Osteocyte (in vitro differentiated cells): Measurements from ENCODE around the gene RIMBP2. TPM values are rescaled to one million over a fixed set of nuclear protein-coding genes. Genes with fewer than 3 reads are reported as not detected.

ENCODE experiments used
- DNase-seq: peaks from one replicate; pipeline ENCODE4 v3.0.0; 2021; ENCODE audit warnings: mixed read lengths; ENCODE audit not compliant: unreplicated experiment; ENCODE audit errors: extremely low spot score
- H3K27ac Mint-ChIP-seq: one replicate; pipeline ENCODE4 v1.8.0; 2021; ENCODE audit warnings: mild to moderate bottlenecking, mixed read lengths; ENCODE audit not compliant: unreplicated experiment
- H3K27me3 Mint-ChIP-seq: one replicate; pipeline ENCODE4 v1.8.0; 2021; ENCODE audit warnings: mixed read lengths; ENCODE audit not compliant: unreplicated experiment
- H3K36me3 Mint-ChIP-seq: one replicate; pipeline ENCODE4 v1.8.0; 2021; ENCODE audit warnings: mixed read lengths; ENCODE audit not compliant: unreplicated experiment
- H3K4me1 Mint-ChIP-seq: one replicate; pipeline ENCODE4 v1.8.0; 2021; ENCODE audit warnings: mixed read lengths; ENCODE audit not compliant: unreplicated experiment
- H3K4me3 Mint-ChIP-seq: one replicate; pipeline ENCODE4 v1.8.0; 2021; ENCODE audit warnings: mild to moderate bottlenecking, moderate library complexity, mixed read lengths; ENCODE audit not compliant: unreplicated experiment
- H3K9me3 Mint-ChIP-seq: one replicate; pipeline ENCODE4 v1.8.0; 2021; ENCODE audit warnings: mixed read lengths; ENCODE audit not compliant: unreplicated experiment
- total RNA-seq: library from RNA; stranded (reverse); gene quantifications from 2 replicates; pipeline ENCODE4 v1.2.1, GENCODE V29; 2021
- TF ChIP-seq, protein P1 (sequence below): fragments of 200-600 bp; sonication (generic); IDR thresholded peaks from 2 replicates; pipeline ENCODE4 v1.5.0; 2021; ENCODE audit warnings: antibody characterized with exemption, mild to moderate bottlenecking, moderate library complexity

The RIMBP2 gene
- total RNA-seq, 1 donor from 2014 or later = 0.13 TPM

DNA sequence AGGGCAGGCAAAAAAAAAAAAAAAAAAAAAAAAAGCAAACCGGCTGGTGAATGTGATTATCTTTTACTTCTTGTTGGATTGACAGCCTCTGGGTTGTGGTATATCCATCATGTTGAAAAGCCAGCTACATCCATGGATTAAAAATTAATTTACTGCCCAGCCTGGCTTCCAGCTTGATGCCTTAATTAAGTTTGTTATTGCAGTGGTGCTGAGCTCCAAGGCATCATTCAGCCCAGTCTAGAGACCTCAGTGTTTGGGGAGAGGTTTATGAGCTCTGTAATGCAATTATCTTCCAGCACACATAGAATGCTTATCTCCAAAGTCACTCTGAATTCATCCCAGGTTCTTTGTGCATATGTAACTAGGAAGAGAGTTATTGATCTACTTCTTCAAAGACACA is 114.8 kb downstream of the RIMBP2 start:
- H3K27me3 Mint-ChIP-seq = no peaks in the 10 kb centered on the region

DNA sequence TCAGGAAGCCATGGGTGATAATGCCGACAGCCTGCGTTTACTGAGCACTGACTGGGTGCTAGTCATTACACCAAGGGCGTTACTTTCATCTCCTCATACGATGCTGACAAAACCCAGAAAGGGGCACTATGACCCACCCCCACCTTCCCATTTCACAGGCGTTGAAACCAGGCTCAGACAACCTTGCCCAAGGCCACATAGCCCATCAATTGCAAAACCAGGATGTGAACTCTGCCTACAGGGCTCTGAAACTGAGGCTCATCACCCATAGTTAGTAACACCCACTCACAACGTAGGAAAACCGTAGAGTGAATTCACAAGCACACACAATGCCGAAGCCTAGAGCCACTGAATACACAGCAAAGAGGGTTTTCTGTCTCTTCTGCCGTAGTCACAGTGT is 119.9 kb downstream of the RIMBP2 start:
- Mint-ChIP-seq H3K36me3 (no peaks in the 10 kb centered on the region), H3K9me3 (peaks cover 49% of the 10 kb centered on the region), H3K27ac (no peak overlapping the region), H3K27me3 (no peaks in the 10 kb centered on the region), H3K4me1 (no peaks in the 10 kb centered on the region), H3K4me3 (no peak overlapping the region)
- TF ChIP-seq, protein P1, sequence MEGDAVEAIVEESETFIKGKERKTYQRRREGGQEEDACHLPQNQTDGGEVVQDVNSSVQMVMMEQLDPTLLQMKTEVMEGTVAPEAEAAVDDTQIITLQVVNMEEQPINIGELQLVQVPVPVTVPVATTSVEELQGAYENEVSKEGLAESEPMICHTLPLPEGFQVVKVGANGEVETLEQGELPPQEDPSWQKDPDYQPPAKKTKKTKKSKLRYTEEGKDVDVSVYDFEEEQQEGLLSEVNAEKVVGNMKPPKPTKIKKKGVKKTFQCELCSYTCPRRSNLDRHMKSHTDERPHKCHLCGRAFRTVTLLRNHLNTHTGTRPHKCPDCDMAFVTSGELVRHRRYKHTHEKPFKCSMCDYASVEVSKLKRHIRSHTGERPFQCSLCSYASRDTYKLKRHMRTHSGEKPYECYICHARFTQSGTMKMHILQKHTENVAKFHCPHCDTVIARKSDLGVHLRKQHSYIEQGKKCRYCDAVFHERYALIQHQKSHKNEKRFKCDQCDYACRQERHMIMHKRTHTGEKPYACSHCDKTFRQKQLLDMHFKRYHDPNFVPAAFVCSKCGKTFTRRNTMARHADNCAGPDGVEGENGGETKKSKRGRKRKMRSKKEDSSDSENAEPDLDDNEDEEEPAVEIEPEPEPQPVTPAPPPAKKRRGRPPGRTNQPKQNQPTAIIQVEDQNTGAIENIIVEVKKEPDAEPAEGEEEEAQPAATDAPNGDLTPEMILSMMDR = no peak
- no peak for DNase-seq

More for the DNA sequence above, 114.8 kb downstream of the RIMBP2 start:
- no peak for DNase-seq
- Mint-ChIP-seq H3K36me3 (no peaks in the 10 kb centered on the region), H3K27ac (no peak overlapping the region), H3K4me3 (no peak overlapping the region), H3K9me3 (peaks cover 49% of the 10 kb centered on the region), H3K4me1 (no peaks in the 10 kb centered on the region)
- TF ChIP-seq, protein P1 = no peak

DNA sequence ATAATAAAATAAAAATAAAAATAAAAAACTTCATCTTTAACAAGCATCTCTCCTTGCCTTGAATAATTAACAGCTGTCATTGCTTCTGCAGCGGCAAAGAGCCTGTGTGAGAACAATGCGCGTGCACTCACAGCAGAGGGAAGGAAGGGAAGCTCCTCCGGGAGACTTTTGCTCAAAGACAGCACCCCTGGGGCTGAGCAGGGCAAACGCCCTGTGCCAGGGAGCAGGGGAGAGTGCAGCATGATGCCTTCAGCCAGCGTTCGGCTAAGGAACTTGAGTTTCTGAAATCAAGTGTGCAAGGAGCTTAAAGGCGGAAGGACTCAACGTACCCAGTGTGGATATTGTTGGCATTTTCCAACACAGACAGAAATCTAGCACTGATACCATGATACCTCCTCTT is 120.5 kb downstream of the RIMBP2 start:
- TF ChIP-seq, protein P1 = no peak
- DNase-seq = no peak
- H3K36me3 Mint-ChIP-seq = no peaks in the 10 kb centered on the region
- no peak overlapping the region for H3K4me3 Mint-ChIP-seq
- H3K9me3 Mint-ChIP-seq = peaks cover 45% of the 10 kb centered on the region
- H3K27ac Mint-ChIP-seq = no peak overlapping the region
- H3K27me3 Mint-ChIP-seq = no peaks in the 10 kb centered on the region
- H3K4me1 Mint-ChIP-seq = no peaks in the 10 kb centered on the region

DNA sequence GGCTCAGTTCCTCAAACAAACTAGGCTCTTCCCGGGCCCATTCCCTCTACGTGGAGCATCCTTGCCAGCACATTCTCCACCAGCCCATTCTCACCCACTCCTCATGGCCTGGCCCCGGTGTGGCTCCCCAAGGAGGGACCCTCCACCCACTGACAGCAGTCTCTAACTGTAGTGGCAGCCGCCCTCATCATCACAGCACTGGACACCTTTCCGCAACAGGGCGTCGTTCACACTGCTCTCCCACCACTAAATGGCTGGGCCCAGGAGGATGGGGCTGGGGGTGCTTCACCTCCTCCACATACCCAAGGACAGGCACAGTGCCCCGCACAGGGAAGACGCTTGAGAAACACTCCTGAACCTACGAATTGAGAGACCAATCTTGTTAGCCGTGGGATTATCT is 123.0 kb downstream of the RIMBP2 start:
- TF ChIP-seq, protein P1 = no peak

DNA sequence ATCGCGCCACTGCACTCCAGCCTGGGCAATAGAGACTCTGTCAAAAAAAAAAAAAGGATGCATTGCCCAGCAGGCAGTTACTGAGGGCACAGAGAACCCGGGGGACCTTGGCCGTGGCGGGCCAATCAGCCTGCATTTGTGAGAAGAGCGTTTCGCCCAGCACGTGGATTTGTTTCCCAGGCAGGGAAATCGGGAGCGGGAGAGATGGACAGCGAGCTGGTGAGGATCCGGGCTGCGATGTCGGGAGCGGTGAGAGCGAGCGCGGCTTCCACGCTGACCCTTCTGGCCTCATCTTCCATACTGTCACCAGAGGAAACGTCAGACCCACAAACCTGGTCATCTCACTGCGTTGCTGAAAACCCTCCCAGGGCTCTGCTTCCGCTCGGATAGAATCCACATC is 123.5 kb downstream of the RIMBP2 start:
- no peaks in the 10 kb centered on the region for H3K27me3 Mint-ChIP-seq
- H3K4me1 Mint-ChIP-seq = no peaks in the 10 kb centered on the region
- H3K4me3 Mint-ChIP-seq = no peak overlapping the region
- no peaks in the 10 kb centered on the region for H3K36me3 Mint-ChIP-seq
- H3K27ac Mint-ChIP-seq = no peak overlapping the region
- TF ChIP-seq, protein P1 = no peak
- peaks cover 42% of the 10 kb centered on the region for H3K9me3 Mint-ChIP-seq
- no peak for DNase-seq

More for the DNA sequence above, 123.0 kb downstream of the RIMBP2 start:
- Mint-ChIP-seq H3K4me1 (no peaks in the 10 kb centered on the region), H3K27ac (no peak overlapping the region), H3K36me3 (no peaks in the 10 kb centered on the region), H3K9me3 (peaks cover 43% of the 10 kb centered on the region), H3K4me3 (no peak overlapping the region), H3K27me3 (no peaks in the 10 kb centered on the region)
- no peak for DNase-seq
